Mesenchymal stem cell (in vitro differentiated cells and primary cell): Measurements from ENCODE around the gene NUP188.

Source experiments
- DNase-seq: peaks from one replicate; pipeline ENCODE4 v3.0.0-alpha.2; 2013
- H2AFZ ChIP-seq: one replicate; pipeline ENCODE4 v1.6.1; 2013; ENCODE audit warnings: low read depth, mild to moderate bottlenecking, control low read depth, inconsistent platforms, low read length, moderate library complexity
- H2AK5ac ChIP-seq: 2 replicates; pipeline ENCODE4 v1.6.1; 2013; ENCODE audit warnings: low read length, moderate library complexity, mild to moderate bottlenecking, inconsistent platforms; ENCODE audit not compliant: severe bottlenecking
- H2BK120ac ChIP-seq: one replicate; pipeline ENCODE4 v1.6.1; 2013; ENCODE audit warnings: low read depth, mild to moderate bottlenecking, inconsistent platforms, low read length, moderate library complexity
- H2BK12ac ChIP-seq, 2 experiments: one replicate each; pipeline ENCODE4 v1.6.1; 2013; ENCODE audit warnings: inconsistent platforms in 2 of 2, low read length in 2 of 2, mild to moderate bottlenecking in 2 of 2, moderate library complexity in 2 of 2, control low read depth in 1 of 2
- H2BK15ac ChIP-seq: one replicate; pipeline ENCODE4 v1.6.1; 2013; ENCODE audit warnings: mild to moderate bottlenecking, low read depth, inconsistent platforms; ENCODE audit not compliant: poor library complexity, severe bottlenecking
- H2BK5ac ChIP-seq: 2 replicates; pipeline ENCODE4 v1.6.1; 2013; ENCODE audit warnings: low read depth, mild to moderate bottlenecking, low read length, control low read depth, inconsistent platforms; ENCODE audit not compliant: poor library complexity, severe bottlenecking
- H3K14ac ChIP-seq, 2 experiments: one replicate each; pipeline ENCODE4 v1.6.1; 2013; ENCODE audit warnings: inconsistent platforms in 2 of 2, low read length in 2 of 2, control low read depth in 1 of 2, mild to moderate bottlenecking in 1 of 2, moderate library complexity in 1 of 2
- H3K18ac ChIP-seq, 2 experiments: one replicate each; pipeline ENCODE4 v1.6.1; 2013; ENCODE audit warnings: inconsistent platforms in 2 of 2, low read length in 2 of 2, control low read depth in 1 of 2, low read depth in 1 of 2, mild to moderate bottlenecking in 1 of 2
- H3K23ac ChIP-seq, 2 experiments: one replicate each; pipeline ENCODE4 v1.6.1; 2013; ENCODE audit warnings: inconsistent platforms in 2 of 2, low read length in 2 of 2, mild to moderate bottlenecking in 2 of 2, moderate library complexity in 2 of 2, control low read depth in 1 of 2
- H3K27ac ChIP-seq: 2 replicates; pipeline ENCODE4 v1.5.1; 2013; ENCODE audit warnings: mild to moderate bottlenecking, moderate library complexity, low read length, control low read depth, inconsistent platforms; ENCODE audit not compliant: poor library complexity, severe bottlenecking
- H3K27me3 ChIP-seq, 2 experiments: 2 replicates each; pipeline versions ENCODE4 v1.6.1 to v1.7.0; 2013; ENCODE audit warnings: low read length in 2 of 2, mild to moderate bottlenecking in 2 of 2, moderate library complexity in 2 of 2, control low read depth in 1 of 2, inconsistent platforms in 1 of 2; ENCODE audit not compliant: control insufficient read depth in 1 of 2, insufficient read depth in 1 of 2
- H3K36me3 ChIP-seq, 2 experiments: 2 replicates each; pipeline versions ENCODE4 v1.6.1 to v1.7.0; 2013; ENCODE audit warnings: low read length in 2 of 2, control low read depth in 1 of 2, inconsistent platforms in 1 of 2, low read depth in 1 of 2, mild to moderate bottlenecking in 1 of 2; ENCODE audit not compliant: insufficient read depth in 2 of 2, control insufficient read depth in 1 of 2
- H3K4ac ChIP-seq, 2 experiments: one replicate each; pipeline ENCODE4 v1.6.1; 2013; ENCODE audit warnings: inconsistent platforms in 2 of 2, low read length in 2 of 2, mild to moderate bottlenecking in 2 of 2, moderate library complexity in 2 of 2, control low read depth in 1 of 2, low read depth in 1 of 2
- H3K4me1 ChIP-seq: 2 replicates; pipeline ENCODE4 v1.6.1; 2013; ENCODE audit warnings: low read depth, low read length, control low read depth; ENCODE audit not compliant: control insufficient read depth, insufficient read depth
- H3K4me2 ChIP-seq: 2 replicates; pipeline ENCODE4 v1.6.1; 2013; ENCODE audit warnings: low read length, mild to moderate bottlenecking, inconsistent platforms; ENCODE audit not compliant: poor library complexity, severe bottlenecking
- H3K4me3 ChIP-seq, 2 experiments: 2 replicates each; pipeline versions ENCODE4 v1.5.1 to v1.7.0; 2013; ENCODE audit warnings: low read length in 2 of 2, mild to moderate bottlenecking in 2 of 2, control low read depth in 1 of 2, low read depth in 1 of 2; ENCODE audit not compliant: insufficient read depth in 1 of 2
- H3K79me1 ChIP-seq: replicated peaks from 2 replicates; pipeline ENCODE4 v1.6.1; 2013; ENCODE audit warnings: mild to moderate bottlenecking, control low read depth, low read length, inconsistent platforms; ENCODE audit not compliant: poor library complexity, severe bottlenecking
- H3K9ac ChIP-seq: 2 replicates; pipeline ENCODE4 v1.7.0; 2013; ENCODE audit warnings: mild to moderate bottlenecking, low read length, moderate library complexity
- H3K9me3 ChIP-seq: 2 replicates; pipeline ENCODE4 v1.7.0; 2013; ENCODE audit warnings: mild to moderate bottlenecking, low read length; ENCODE audit not compliant: control insufficient read depth
- H4K8ac ChIP-seq: one replicate; pipeline ENCODE4 v1.6.1; 2013; ENCODE audit warnings: inconsistent platforms, mild to moderate bottlenecking, low read length, moderate library complexity
- H4K91ac ChIP-seq: one replicate; pipeline ENCODE4 v1.6.1; 2013; ENCODE audit warnings: mild to moderate bottlenecking, low read length, inconsistent platforms
- WGBS: methylation state at CpG from one replicate; pipeline ENCODE4 v1.1.7; 2013; ENCODE audit warnings: mixed read lengths; 5-methylcytosine and 5-hydroxymethylcytosine counted together

NUP188 gene

DNA sequence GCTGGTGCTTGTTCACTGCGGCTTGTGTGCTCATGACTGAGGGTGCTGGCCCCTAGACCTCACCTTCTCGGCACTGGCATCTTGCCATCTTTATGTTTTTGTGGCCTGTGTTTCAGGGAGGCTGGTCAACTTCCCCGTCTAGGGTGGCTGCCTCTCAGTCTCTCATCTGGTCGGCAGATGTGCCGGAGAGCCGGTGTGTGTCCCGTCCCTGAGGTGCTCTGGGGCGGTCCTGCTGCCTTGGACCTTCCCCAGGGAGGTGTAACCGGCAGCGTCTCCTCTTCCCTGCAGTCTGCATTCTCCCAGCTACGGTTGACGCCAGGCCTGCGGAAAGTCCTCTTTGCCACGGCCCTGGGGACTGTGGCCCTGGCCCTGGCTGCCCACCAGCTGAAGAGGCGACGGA lies 94.5 kb downstream of the NUP188 start:
- no peaks in the 10 kb centered on the region for H3K27me3 ChIP-seq
- peaks cover 35% of the 10 kb centered on the region for H3K79me1 ChIP-seq
- H3K9ac ChIP-seq: no peak overlapping the region
- no peak for DNase-seq
- WGBS: 96% methylated on average over 16 of the region's 16 CpGs
- H4K8ac ChIP-seq: no peak overlapping the region
- H3K27ac ChIP-seq: no peak overlapping the region
- no peak overlapping the region for H2BK5ac ChIP-seq
- no peak overlapping the region for H2AFZ ChIP-seq
- H3K9me3 ChIP-seq: no peaks in the 10 kb centered on the region
- no peak overlapping the region for H3K4ac ChIP-seq
- H2BK15ac ChIP-seq: no peak overlapping the region
- H2BK120ac ChIP-seq: no peak overlapping the region
- no peak overlapping the region for H3K14ac ChIP-seq
- H3K36me3 ChIP-seq: peaks cover 35 to 52% of the 10 kb centered on the region in 2 experiments
- H3K4me3 ChIP-seq: no peak overlapping the region
- no peak overlapping the region for H3K4me2 ChIP-seq
- H2BK12ac ChIP-seq: no peak overlapping the region
- H2AK5ac ChIP-seq: no peak overlapping the region
- no peak overlapping the region for H4K91ac ChIP-seq
- H3K23ac ChIP-seq: no peak overlapping the region
- H3K18ac ChIP-seq: no peak overlapping the region
- peaks cover 15% of the 10 kb centered on the region for H3K4me1 ChIP-seq

DNA sequence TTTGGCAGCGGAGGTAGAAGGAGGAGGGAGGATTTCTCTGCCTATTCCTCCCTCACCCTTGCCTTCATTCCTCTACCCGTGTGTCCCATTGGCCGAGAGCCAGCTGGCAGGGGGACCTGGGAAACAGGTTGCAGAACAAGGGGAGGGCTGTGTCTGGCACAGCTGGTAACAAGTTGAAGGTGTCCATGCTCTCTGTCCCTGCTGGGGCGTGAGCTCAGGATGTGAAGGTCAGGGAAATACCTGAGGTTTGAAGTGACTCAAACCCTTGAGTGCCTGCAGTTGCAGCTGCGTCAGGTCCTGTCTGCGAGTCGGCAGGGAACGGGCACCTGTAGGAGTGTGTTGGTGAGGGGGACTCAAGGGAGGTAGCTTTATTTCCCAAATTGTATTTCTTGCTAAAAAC lies 105.1 kb downstream of the NUP188 start:
- no peak overlapping the region for H3K18ac ChIP-seq
- H2BK15ac ChIP-seq: no peak overlapping the region
- H2AK5ac ChIP-seq: no peak overlapping the region
- peaks cover 3% of the 10 kb centered on the region for H3K4me1 ChIP-seq
- H2BK12ac ChIP-seq: no peak overlapping the region
- no peak overlapping the region for H3K27ac ChIP-seq
- H3K4me2 ChIP-seq: no peak overlapping the region
- no peak overlapping the region for H2BK120ac ChIP-seq
- H3K9me3 ChIP-seq: no peaks in the 10 kb centered on the region
- no peaks in the 10 kb centered on the region for H3K79me1 ChIP-seq
- no peak overlapping the region for H3K14ac ChIP-seq
- peaks cover 38 to 49% of the 10 kb centered on the region in 2 experiments for H3K36me3 ChIP-seq
- no peaks in the 10 kb centered on the region for H3K27me3 ChIP-seq
- no peak overlapping the region for H2AFZ ChIP-seq
- no peak overlapping the region for H3K23ac ChIP-seq
- no peak for DNase-seq
- WGBS: 87% methylated on average over 5 of the region's 8 CpGs
- no peak overlapping the region for H3K9ac ChIP-seq
- no peak overlapping the region for H3K4me3 ChIP-seq
- H4K91ac ChIP-seq: no peak overlapping the region
- H2BK5ac ChIP-seq: no peak overlapping the region
- no peak overlapping the region for H4K8ac ChIP-seq
- H3K4ac ChIP-seq: no peak overlapping the region

DNA sequence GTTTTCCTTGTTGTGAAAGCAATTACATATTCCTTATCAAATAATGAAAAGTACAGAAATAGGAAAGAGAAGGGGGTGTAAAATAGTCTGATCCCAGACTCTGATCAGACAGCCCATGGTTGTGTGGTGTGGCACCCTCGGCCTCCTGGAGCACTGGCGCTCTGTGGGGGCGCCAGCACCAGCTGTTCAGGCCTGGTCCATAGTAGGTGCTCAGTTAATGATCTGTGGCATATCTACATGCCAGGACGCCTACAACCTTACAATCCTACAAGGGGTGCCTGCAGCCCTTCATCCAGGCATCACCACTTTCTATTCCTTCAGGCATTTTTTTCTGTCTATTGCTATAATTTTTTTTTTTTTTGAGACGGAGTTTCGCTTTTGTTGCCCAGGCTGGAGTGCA lies 105.5 kb downstream of the NUP188 start:
- Histone ChIP-seq H3K36me3 (peaks cover 34 to 50% of the 10 kb centered on the region in 2 experiments), H4K8ac (no peak overlapping the region), H2BK120ac (no peak overlapping the region), H3K4me2 (no peak overlapping the region), H3K79me1 (no peaks in the 10 kb centered on the region), H3K9ac (no peak overlapping the region), H2BK12ac (no peak overlapping the region), H3K9me3 (no peaks in the 10 kb centered on the region), H4K91ac (no peak overlapping the region), H2BK15ac (no peak overlapping the region), H2AK5ac (no peak overlapping the region), H3K4me3 (no peak overlapping the region), H3K18ac (no peak overlapping the region), H3K27ac (no peak overlapping the region), H3K23ac (no peak overlapping the region), H3K4ac (no peak overlapping the region), H2BK5ac (no peak overlapping the region), H3K14ac (no peak overlapping the region), H3K27me3 (no peaks in the 10 kb centered on the region), H2AFZ (no peak overlapping the region), H3K4me1 (peaks cover 3% of the 10 kb centered on the region)
- WGBS: 92% methylated on average over 6 of the region's 6 CpGs
- DNase-seq: no peak

DNA sequence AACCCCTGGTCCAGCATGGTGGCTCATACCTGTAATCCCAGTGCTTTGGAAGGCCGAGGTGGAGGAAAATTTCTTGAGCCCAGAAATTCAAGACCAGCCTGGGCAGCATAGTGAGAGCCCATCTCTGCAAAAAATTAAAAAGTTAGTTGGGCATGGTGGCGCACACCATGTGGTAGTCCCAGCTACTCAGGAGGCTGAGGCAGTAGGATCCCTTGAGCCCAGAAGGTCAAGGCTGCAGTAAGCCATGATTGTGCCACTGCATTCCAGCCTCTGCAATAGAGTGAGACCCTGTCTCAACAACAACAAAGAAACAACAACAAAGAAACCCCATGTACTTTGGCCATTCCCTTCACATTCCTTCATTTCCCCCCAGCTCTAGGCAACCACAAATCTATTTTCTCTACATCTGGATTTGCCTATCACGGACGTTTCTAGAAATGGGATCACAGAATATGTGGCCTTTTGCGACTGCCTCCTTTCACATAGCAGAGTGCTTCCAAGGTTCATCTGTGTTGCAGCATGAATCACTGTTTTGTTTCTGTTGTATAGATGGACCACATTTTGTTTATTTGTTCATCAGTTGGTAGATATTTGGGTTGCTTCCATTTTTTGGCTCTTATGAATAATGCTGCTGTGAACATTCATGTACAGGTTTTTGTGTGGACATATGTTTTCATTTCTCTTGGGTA lies 106.8 kb downstream of the NUP188 start:
- Histone ChIP-seq H3K23ac (no peak overlapping the region), H2BK5ac (no peak overlapping the region), H3K18ac (no peak overlapping the region), H3K4ac (no peak overlapping the region), H3K9me3 (no peaks in the 10 kb centered on the region), H4K8ac (no peak overlapping the region), H2AK5ac (no peak overlapping the region), H2BK12ac (no peak overlapping the region), H3K27ac (no peak overlapping the region), H2BK120ac (no peak overlapping the region), H4K91ac (no peak overlapping the region), H2AFZ (no peak overlapping the region), H3K4me2 (no peak overlapping the region), H3K4me3 (no peak overlapping the region), H3K27me3 (no peaks in the 10 kb centered on the region), H3K9ac (no peak overlapping the region), H3K36me3 (peaks cover 29 to 43% of the 10 kb centered on the region in 2 experiments), H3K79me1 (no peaks in the 10 kb centered on the region), H2BK15ac (no peak overlapping the region), H3K4me1 (peaks cover 8% of the 10 kb centered on the region), H3K14ac (no peak overlapping the region)
- no peak for DNase-seq
- 93% methylated on average over 5 of the region's 5 CpGs for WGBS
